ENCODE results near the gene SPZ1.

GRCh38 chr5:80288177-80288576 lies 31.6 kb upstream of the SPZ1 start:
- TF ChIP-seq EZH2 (optimal IDR thresholded peaks at IDR 0.05; ENCODE audit: low read depth, low read length), result no peak
- TF ChIP-seq, protein P1, sequence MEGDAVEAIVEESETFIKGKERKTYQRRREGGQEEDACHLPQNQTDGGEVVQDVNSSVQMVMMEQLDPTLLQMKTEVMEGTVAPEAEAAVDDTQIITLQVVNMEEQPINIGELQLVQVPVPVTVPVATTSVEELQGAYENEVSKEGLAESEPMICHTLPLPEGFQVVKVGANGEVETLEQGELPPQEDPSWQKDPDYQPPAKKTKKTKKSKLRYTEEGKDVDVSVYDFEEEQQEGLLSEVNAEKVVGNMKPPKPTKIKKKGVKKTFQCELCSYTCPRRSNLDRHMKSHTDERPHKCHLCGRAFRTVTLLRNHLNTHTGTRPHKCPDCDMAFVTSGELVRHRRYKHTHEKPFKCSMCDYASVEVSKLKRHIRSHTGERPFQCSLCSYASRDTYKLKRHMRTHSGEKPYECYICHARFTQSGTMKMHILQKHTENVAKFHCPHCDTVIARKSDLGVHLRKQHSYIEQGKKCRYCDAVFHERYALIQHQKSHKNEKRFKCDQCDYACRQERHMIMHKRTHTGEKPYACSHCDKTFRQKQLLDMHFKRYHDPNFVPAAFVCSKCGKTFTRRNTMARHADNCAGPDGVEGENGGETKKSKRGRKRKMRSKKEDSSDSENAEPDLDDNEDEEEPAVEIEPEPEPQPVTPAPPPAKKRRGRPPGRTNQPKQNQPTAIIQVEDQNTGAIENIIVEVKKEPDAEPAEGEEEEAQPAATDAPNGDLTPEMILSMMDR (IDR thresholded peaks at IDR 0.05; ENCODE audit: low read length), result no peak

Measured in MM.1S (cell line).